SK-N-SH treated with all-trans-retinoic acid at 6 μM for 48 hours (cell line): ENCODE results near the gene IGSF22.

ENCODE experiments used
- ARNTL ChIP-seq: fragments of 450-650 bp; formaldehyde crosslinking; IDR thresholded peaks from 2 replicates; pipeline ENCODE4 v1.5.0; 2020; ENCODE audit warnings: low read depth, mild to moderate bottlenecking, moderate library complexity, borderline replicate concordance
- BACH2 ChIP-seq: fragments of 250-450 bp; sonication (Bioruptor Pico); IDR thresholded peaks from 2 replicates; pipeline ENCODE4 v1.9.0; 2021; ENCODE audit warnings: mild to moderate bottlenecking, borderline replicate concordance
- OSR1 ChIP-seq: fragments of 250-450 bp; sonication (Bioruptor Pico); IDR thresholded peaks from 2 replicates; pipeline ENCODE4 v1.8.0; 2022; ENCODE audit warnings: moderate library complexity, mild to moderate bottlenecking, inconsistent platforms
- PPARA ChIP-seq: fragments of 250-450 bp; sonication (Bioruptor Pico); IDR thresholded peaks from 2 replicates; pipeline ENCODE4 v1.5.0; 2020; ENCODE audit warnings: mild to moderate bottlenecking, borderline replicate concordance
- RARB ChIP-seq: fragments of 250-450 bp; sonication (Bioruptor Pico); IDR thresholded peaks from 2 replicates; pipeline ENCODE4 v1.8.0; 2021; ENCODE audit warnings: mild to moderate bottlenecking, moderate library complexity
- SNAI2 ChIP-seq: fragments of 250-450 bp; sonication (Bioruptor Pico); IDR thresholded peaks from 2 replicates; pipeline ENCODE4 v1.5.0; 2020; ENCODE audit warnings: mild to moderate bottlenecking, moderate library complexity
- TCF4 ChIP-seq: fragments of 250-450 bp; sonication (Bioruptor Pico); IDR thresholded peaks from 2 replicates; pipeline ENCODE4 v1.8.0; 2021; ENCODE audit warnings: mild to moderate bottlenecking, moderate library complexity, borderline replicate concordance
- ZFP3 ChIP-seq: fragments of 250-450 bp; sonication (Bioruptor Pico); IDR thresholded peaks from 2 replicates; pipeline ENCODE4 v1.5.0; 2020; ENCODE audit warnings: mild to moderate bottlenecking, moderate library complexity
- ZFP30 ChIP-seq: fragments of 450-650 bp; formaldehyde crosslinking; IDR thresholded peaks from 2 replicates; pipeline ENCODE4 v1.5.0; 2022; ENCODE audit warnings: mild to moderate bottlenecking, moderate library complexity
- ZNF565 ChIP-seq: fragments of 450-650 bp; formaldehyde crosslinking; conservative IDR thresholded peaks from 2 replicates; pipeline ENCODE4 v1.5.0; 2020; ENCODE audit warnings: low read depth, mild to moderate bottlenecking, moderate library complexity
- ZNF70 ChIP-seq: fragments of 450-650 bp; formaldehyde crosslinking; IDR thresholded peaks from 2 replicates; pipeline ENCODE4 v1.5.0; 2020; ENCODE audit warnings: mild to moderate bottlenecking, moderate library complexity
- TF ChIP-seq, protein P1 (sequence below): fragments of 250-450 bp; sonication (Bioruptor Pico); IDR thresholded peaks from 2 replicates; pipeline ENCODE4 v1.5.1; 2020; ENCODE audit warnings: low read depth, mild to moderate bottlenecking, moderate library complexity
- TF ChIP-seq, protein P2 (sequence below): fragments of 250-450 bp; sonication (Bioruptor Pico); IDR thresholded peaks from 2 replicates; pipeline ENCODE4 v1.8.0; 2020; ENCODE audit warnings: mild to moderate bottlenecking, moderate library complexity, borderline replicate concordance
- TF ChIP-seq, protein P3 (sequence below): fragments of 250-450 bp; sonication (Bioruptor Pico); IDR thresholded peaks from 2 replicates; pipeline ENCODE4 v1.5.1; 2021; ENCODE audit warnings: mild to moderate bottlenecking, moderate library complexity

DNA sequence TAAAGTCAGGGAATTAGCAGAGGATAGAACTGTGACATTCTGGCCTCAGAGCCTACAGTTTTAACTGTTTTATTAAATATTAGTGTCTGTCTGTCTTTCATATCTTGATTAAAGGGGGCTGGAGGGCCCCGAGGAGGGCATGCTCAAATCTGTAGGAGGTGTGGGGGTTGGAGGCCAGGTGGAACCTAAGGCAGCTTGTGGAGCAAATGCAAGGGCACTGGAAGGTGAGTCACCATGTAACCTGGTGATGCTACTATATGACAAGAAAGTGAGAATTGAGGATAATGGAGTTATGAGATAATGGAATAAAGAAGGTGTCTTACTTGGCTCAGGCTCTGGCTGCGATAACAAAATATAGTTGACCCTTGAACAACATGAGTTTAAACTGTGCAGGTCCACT lies 54.7 kb downstream of the IGSF22 start:
- TF ChIP-seq ARNTL (no peak), RARB (CRISPR knock-in tag) (no peak), TCF4 (no peak), ZNF70 (CRISPR knock-in tag) (no peak), ZFP3 (CRISPR knock-in tag) (no peak), OSR1 (CRISPR knock-in tag) (no peak), PPARA (no peak), ZNF565 (no peak), SNAI2 (CRISPR knock-in tag) (no peak), ZFP30 (CRISPR knock-in tag) (no peak), BACH2 (CRISPR knock-in tag) (no peak)
- TF ChIP-seq, protein P1, sequence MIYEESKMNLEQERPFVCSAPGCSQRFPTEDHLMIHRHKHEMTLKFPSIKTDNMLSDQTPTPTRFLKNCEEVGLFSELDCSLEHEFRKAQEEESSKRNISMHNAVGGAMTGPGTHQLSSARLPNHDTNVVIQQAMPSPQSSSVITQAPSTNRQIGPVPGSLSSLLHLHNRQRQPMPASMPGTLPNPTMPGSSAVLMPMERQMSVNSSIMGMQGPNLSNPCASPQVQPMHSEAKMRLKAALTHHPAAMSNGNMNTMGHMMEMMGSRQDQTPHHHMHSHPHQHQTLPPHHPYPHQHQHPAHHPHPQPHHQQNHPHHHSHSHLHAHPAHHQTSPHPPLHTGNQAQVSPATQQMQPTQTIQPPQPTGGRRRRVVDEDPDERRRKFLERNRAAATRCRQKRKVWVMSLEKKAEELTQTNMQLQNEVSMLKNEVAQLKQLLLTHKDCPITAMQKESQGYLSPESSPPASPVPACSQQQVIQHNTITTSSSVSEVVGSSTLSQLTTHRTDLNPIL (CRISPR knock-in tag), result no peak
- TF ChIP-seq, protein P2, sequence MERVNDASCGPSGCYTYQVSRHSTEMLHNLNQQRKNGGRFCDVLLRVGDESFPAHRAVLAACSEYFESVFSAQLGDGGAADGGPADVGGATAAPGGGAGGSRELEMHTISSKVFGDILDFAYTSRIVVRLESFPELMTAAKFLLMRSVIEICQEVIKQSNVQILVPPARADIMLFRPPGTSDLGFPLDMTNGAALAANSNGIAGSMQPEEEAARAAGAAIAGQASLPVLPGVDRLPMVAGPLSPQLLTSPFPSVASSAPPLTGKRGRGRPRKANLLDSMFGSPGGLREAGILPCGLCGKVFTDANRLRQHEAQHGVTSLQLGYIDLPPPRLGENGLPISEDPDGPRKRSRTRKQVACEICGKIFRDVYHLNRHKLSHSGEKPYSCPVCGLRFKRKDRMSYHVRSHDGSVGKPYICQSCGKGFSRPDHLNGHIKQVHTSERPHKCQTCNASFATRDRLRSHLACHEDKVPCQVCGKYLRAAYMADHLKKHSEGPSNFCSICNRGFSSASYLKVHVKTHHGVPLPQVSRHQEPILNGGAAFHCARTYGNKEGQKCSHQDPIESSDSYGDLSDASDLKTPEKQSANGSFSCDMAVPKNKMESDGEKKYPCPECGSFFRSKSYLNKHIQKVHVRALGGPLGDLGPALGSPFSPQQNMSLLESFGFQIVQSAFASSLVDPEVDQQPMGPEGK, result no peak
- TF ChIP-seq, protein P3, sequence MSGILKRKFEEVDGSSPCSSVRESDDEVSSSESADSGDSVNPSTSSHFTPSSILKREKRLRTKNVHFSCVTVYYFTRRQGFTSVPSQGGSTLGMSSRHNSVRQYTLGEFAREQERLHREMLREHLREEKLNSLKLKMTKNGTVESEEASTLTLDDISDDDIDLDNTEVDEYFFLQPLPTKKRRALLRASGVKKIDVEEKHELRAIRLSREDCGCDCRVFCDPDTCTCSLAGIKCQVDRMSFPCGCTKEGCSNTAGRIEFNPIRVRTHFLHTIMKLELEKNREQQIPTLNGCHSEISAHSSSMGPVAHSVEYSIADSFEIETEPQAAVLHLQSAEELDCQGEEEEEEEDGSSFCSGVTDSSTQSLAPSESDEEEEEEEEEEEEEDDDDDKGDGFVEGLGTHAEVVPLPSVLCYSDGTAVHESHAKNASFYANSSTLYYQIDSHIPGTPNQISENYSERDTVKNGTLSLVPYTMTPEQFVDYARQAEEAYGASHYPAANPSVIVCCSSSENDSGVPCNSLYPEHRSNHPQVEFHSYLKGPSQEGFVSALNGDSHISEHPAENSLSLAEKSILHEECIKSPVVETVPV (CRISPR knock-in tag), result no peak
